WTC11 (cell line): ENCODE data around the gene CENPX. TPM values are rescaled to one million over a fixed set of nuclear protein-coding genes. Genes with fewer than 3 reads are reported as not detected.
A peak's percentile ranks its signal among the peaks of the same experiment; 100 is the strongest.

Source experiments
- ATAC-seq: fragments of 200-7000 bp; cut with Tn5 transposase; 2 replicates; pipeline ENCODE4 v1.10.0; 2021; ENCODE audit warnings: mild to moderate bottlenecking, moderate library complexity
- CTCF ChIA-PET: fragments of 300-600 bp; sonication (Branson Sonifier 250); formaldehyde crosslinking; loops from one replicate; lab custom pipeline; 2021; ENCODE audit warnings: antibody characterized with exemption; lab: Charles Lee
- POLR2A ChIA-PET: fragments of 350-600 bp; sonication (Branson Sonifier 250); formaldehyde crosslinking; loops from one replicate; lab custom pipeline; 2021; ENCODE audit warnings: antibody characterized with exemption; lab: Charles Lee
- DNase-seq: peaks from one replicate; pipeline ENCODE4 v3.0.0; 2021; ENCODE audit warnings: low spot score
- H3K27ac Mint-ChIP-seq: 2 replicates; pipeline ENCODE4 v1.8.0; 2021; ENCODE audit warnings: mixed read lengths
- H3K27me3 Mint-ChIP-seq: 2 replicates; pipeline ENCODE4 v1.8.0; 2021; ENCODE audit warnings: low read depth, mild to moderate bottlenecking, moderate library complexity, mixed read lengths
- H3K36me3 Mint-ChIP-seq: 2 replicates; pipeline ENCODE4 v1.8.0; 2021; ENCODE audit warnings: mixed read lengths
- H3K4me1 Mint-ChIP-seq: 2 replicates; pipeline ENCODE4 v1.8.0; 2022; ENCODE audit warnings: mixed read lengths
- H3K4me3 Mint-ChIP-seq: 2 replicates; pipeline ENCODE4 v1.8.0; 2021; ENCODE audit warnings: mild to moderate bottlenecking, moderate library complexity, mixed read lengths
- H3K9me3 Mint-ChIP-seq: 2 replicates; pipeline ENCODE4 v1.8.0; 2021; ENCODE audit warnings: mixed read lengths
- CREB1 ChIP-seq: sonication (generic); formaldehyde crosslinking; IDR thresholded peaks from 2 replicates; pipeline ENCODE4 v1.8.0; 2023; ENCODE audit warnings: mild to moderate bottlenecking, missing genetic modification reagents
- ETV6 ChIP-seq: sonication (generic); formaldehyde crosslinking; IDR thresholded peaks from 2 replicates; pipeline ENCODE4 v1.8.1; 2022; ENCODE audit warnings: mild to moderate bottlenecking, missing genetic modification reagents
- FOXP1 ChIP-seq: sonication (generic); formaldehyde crosslinking; IDR thresholded peaks from 2 replicates; pipeline ENCODE4 v1.8.0; 2022; ENCODE audit warnings: missing genetic modification reagents, mild to moderate bottlenecking, moderate library complexity, borderline replicate concordance
- GABPB1 ChIP-seq: sonication (generic); formaldehyde crosslinking; IDR thresholded peaks from 2 replicates; pipeline ENCODE4 v1.8.1; 2023; ENCODE audit warnings: mild to moderate bottlenecking, missing genetic modification reagents
- MXD4 ChIP-seq: fragments of 250-450 bp; sonication (Bioruptor Pico); IDR thresholded peaks from 2 replicates; pipeline ENCODE4 v1.8.0; 2021; ENCODE audit warnings: mild to moderate bottlenecking, moderate library complexity, borderline replicate concordance
- NFE2L1 ChIP-seq: sonication (generic); formaldehyde crosslinking; IDR thresholded peaks from 2 replicates; pipeline ENCODE4 v1.8.1; 2023; ENCODE audit warnings: missing genetic modification reagents
- NFYB ChIP-seq: sonication (generic); formaldehyde crosslinking; conservative IDR thresholded peaks from 2 replicates; pipeline ENCODE4 v1.8.0; 2022; ENCODE audit warnings: low read depth, missing genetic modification reagents
- NR3C1 ChIP-seq: sonication (generic); formaldehyde crosslinking; conservative IDR thresholded peaks from 2 replicates; pipeline ENCODE4 v1.8.1; 2023; ENCODE audit warnings: low read depth, mild to moderate bottlenecking, missing genetic modification reagents
- OVOL2 ChIP-seq: fragments of 250-450 bp; sonication (Bioruptor Pico); IDR thresholded peaks from 2 replicates; pipeline ENCODE4 v1.9.0; 2021; ENCODE audit warnings: mild to moderate bottlenecking, borderline replicate concordance
- RELA ChIP-seq: sonication (generic); formaldehyde crosslinking; IDR thresholded peaks from 2 replicates; pipeline ENCODE4 v1.8.1; 2022; ENCODE audit warnings: missing genetic modification reagents, mild to moderate bottlenecking, borderline replicate concordance
- SMAD3 ChIP-seq: sonication (generic); formaldehyde crosslinking; IDR thresholded peaks from 2 replicates; pipeline ENCODE4 v1.8.0; 2022; ENCODE audit warnings: missing genetic modification reagents, mild to moderate bottlenecking, borderline replicate concordance
- TEAD1 ChIP-seq: sonication (generic); formaldehyde crosslinking; IDR thresholded peaks from 2 replicates; pipeline ENCODE4 v1.8.0; 2022; ENCODE audit warnings: mild to moderate bottlenecking, missing genetic modification reagents
- USF1 ChIP-seq: sonication (generic); formaldehyde crosslinking; IDR thresholded peaks from 2 replicates; pipeline ENCODE4 v1.8.0; 2022; ENCODE audit warnings: mild to moderate bottlenecking, missing genetic modification reagents
- ZNF138 ChIP-seq: sonication (generic); formaldehyde crosslinking; conservative IDR thresholded peaks from 2 replicates; pipeline ENCODE4 v1.8.1; 2022; ENCODE audit warnings: mild to moderate bottlenecking, moderate library complexity, missing genetic modification reagents
- ZNF263 ChIP-seq: sonication (generic); formaldehyde crosslinking; IDR thresholded peaks from 2 replicates; pipeline ENCODE4 v1.8.1; 2022; ENCODE audit warnings: low read depth, mild to moderate bottlenecking, moderate library complexity, missing genetic modification reagents
- ZNF416 ChIP-seq: fragments of 250-450 bp; sonication (Bioruptor Pico); IDR thresholded peaks from 2 replicates; pipeline ENCODE4 v1.9.0; 2021; ENCODE audit warnings: mild to moderate bottlenecking, inconsistent platforms
- ZNF532 ChIP-seq: fragments of 250-450 bp; sonication (Bioruptor Pico); IDR thresholded peaks from 2 replicates; pipeline ENCODE4 v1.9.0; 2021; ENCODE audit warnings: mild to moderate bottlenecking, borderline replicate concordance
- total RNA-seq: library from RNA; stranded (reverse); gene quantifications from 3 replicates; pipeline ENCODE4 v1.2.3, GENCODE V29; 2021
- TF ChIP-seq, protein P1 (sequence below): sonication (generic); formaldehyde crosslinking; conservative IDR thresholded peaks from 2 replicates; pipeline ENCODE4 v1.8.1; 2023; ENCODE audit warnings: mild to moderate bottlenecking, low read depth, missing genetic modification reagents, moderate library complexity
- TF ChIP-seq, protein P2 (sequence below): fragments of 200-600 bp; IDR thresholded peaks from 2 replicates; pipeline ENCODE4 v1.8.0; 2022; ENCODE audit warnings: antibody characterized with exemption
- TF ChIP-seq, protein P3 (sequence below): sonication (generic); formaldehyde crosslinking; IDR thresholded peaks from 2 replicates; pipeline ENCODE4 v1.8.1; 2022; ENCODE audit warnings: mild to moderate bottlenecking, missing genetic modification reagents, moderate library complexity, borderline replicate concordance
- TF ChIP-seq, protein P4 (sequence below): sonication (generic); formaldehyde crosslinking; IDR thresholded peaks from 2 replicates; pipeline ENCODE4 v1.8.1; 2023; ENCODE audit warnings: mild to moderate bottlenecking, missing genetic modification reagents

Gene CENPX
- total RNA-seq, 1 experiment from 2014 or later, result 121 TPM

DNA sequence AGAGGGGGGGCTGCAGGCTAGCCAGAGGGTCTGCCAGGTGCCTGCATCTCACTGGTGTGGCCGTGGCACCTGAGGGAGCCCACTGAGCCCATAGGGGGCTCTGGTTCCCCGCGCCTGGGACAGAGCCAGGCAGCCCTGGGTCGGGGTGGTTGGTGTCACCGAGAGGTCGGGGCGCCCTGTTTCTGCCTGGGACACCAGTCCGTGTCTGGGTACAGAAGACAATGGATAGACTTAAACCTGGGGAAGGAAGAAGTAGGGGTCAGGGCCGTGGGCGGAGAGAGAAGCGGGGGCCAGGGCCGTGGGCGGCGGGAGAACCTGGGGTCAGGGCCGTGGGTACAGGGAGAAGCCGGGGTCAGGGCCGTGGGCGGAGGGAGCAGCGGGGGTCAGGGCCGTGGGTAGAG is 25.9 kb upstream of the CENPX start (continued):
- no peak for TF ChIP-seq USF1 (CRISPR knock-in tag)
- TF ChIP-seq ZNF138 (CRISPR knock-in tag), result no peak
- TF ChIP-seq, protein P1, sequence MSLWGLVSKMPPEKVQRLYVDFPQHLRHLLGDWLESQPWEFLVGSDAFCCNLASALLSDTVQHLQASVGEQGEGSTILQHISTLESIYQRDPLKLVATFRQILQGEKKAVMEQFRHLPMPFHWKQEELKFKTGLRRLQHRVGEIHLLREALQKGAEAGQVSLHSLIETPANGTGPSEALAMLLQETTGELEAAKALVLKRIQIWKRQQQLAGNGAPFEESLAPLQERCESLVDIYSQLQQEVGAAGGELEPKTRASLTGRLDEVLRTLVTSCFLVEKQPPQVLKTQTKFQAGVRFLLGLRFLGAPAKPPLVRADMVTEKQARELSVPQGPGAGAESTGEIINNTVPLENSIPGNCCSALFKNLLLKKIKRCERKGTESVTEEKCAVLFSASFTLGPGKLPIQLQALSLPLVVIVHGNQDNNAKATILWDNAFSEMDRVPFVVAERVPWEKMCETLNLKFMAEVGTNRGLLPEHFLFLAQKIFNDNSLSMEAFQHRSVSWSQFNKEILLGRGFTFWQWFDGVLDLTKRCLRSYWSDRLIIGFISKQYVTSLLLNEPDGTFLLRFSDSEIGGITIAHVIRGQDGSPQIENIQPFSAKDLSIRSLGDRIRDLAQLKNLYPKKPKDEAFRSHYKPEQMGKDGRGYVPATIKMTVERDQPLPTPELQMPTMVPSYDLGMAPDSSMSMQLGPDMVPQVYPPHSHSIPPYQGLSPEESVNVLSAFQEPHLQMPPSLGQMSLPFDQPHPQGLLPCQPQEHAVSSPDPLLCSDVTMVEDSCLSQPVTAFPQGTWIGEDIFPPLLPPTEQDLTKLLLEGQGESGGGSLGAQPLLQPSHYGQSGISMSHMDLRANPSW (CRISPR knock-in tag), result no peak
- no peak for TF ChIP-seq SMAD3

DNA sequence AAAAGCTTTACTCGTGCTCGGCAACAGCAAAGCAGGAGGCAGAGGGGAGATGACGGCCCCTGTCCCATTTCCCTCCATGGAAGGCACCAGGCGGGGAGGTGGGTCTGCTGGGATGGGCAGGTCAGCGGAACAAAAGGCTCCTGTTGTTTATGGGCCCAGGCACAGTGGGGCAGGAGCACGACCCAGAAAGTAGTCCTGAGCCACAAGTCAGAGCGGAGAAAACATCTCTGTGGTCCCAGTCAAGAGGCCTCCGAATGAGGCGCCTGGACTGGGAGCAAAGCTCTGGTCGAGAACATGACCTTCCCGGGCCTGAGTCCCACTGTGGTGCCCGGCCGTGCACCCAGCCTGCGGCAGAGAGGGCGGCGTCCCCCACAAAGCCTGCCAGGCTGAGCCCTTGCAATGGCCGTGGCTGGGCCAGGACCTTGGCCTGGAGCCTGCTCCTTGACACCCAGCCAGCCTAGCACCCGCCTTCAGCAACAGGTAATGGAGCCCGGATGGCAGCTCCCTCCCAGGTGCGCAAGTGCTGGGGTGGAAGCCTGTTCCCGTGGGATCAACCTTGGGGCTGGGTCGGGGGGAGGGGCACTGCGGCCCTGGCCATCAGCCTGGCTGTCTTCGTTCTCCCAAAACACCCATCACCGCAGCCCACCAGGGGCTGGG is 25.4 kb upstream of the CENPX start:
- Mint-ChIP-seq H3K4me1 (peaks cover 11% of the 10 kb centered on the region), H3K4me3 (no peak overlapping the region), H3K27me3 (no peaks in the 10 kb centered on the region), H3K9me3 (no peaks in the 10 kb centered on the region), H3K36me3 (peaks cover 10% of the 10 kb centered on the region), H3K27ac (peak overlapping the region; percentile 57; the same call in 1 of the 2 replicates)
- POLR2A ChIA-PET, result no interaction called here
- CTCF ChIA-PET, result interaction anchor here (1.2 to 1.3 kb wide), 2 partner anchors 10 to 17 kb away, joined by 3 to 8 read pairs; partner anchors contain the start of gene DCXR
- no peak for DNase-seq
- no peak for ATAC-seq
- TF ChIP-seq FOXP1 (CRISPR knock-in tag) (no peak), ZNF532 (no peak), ETV6 (CRISPR knock-in tag) (no peak), NFE2L1 (no peak), GABPB1 (CRISPR knock-in tag) (no peak), RELA (no peak)
- TF ChIP-seq, protein P2, sequence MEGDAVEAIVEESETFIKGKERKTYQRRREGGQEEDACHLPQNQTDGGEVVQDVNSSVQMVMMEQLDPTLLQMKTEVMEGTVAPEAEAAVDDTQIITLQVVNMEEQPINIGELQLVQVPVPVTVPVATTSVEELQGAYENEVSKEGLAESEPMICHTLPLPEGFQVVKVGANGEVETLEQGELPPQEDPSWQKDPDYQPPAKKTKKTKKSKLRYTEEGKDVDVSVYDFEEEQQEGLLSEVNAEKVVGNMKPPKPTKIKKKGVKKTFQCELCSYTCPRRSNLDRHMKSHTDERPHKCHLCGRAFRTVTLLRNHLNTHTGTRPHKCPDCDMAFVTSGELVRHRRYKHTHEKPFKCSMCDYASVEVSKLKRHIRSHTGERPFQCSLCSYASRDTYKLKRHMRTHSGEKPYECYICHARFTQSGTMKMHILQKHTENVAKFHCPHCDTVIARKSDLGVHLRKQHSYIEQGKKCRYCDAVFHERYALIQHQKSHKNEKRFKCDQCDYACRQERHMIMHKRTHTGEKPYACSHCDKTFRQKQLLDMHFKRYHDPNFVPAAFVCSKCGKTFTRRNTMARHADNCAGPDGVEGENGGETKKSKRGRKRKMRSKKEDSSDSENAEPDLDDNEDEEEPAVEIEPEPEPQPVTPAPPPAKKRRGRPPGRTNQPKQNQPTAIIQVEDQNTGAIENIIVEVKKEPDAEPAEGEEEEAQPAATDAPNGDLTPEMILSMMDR, result no peak

GRCh38 chr17:82047379-82047778 is 24.7 kb upstream of the CENPX start:
- DNase-seq, result no peak
- Mint-ChIP-seq H3K4me1 (peaks cover 16% of the 10 kb centered on the region), H3K9me3 (no peaks in the 10 kb centered on the region), H3K36me3 (peaks cover 10% of the 10 kb centered on the region), H3K4me3 (no peak overlapping the region), H3K27ac (peak overlapping the region; percentile 57; the same call in 1 of the 2 replicates), H3K27me3 (no peaks in the 10 kb centered on the region; the same call in 1 of the 2 replicates)
- no peak for ATAC-seq
- CTCF ChIA-PET, result interaction anchor here (1.2 to 1.3 kb wide), 2 partner anchors 10 to 17 kb away, joined by 3 to 8 read pairs; partner anchors contain the start of gene DCXR
- POLR2A ChIA-PET, result no interaction called here
- TF ChIP-seq ZNF263 (CRISPR knock-in tag), result no peak
- no peak for TF ChIP-seq NR3C1 (CRISPR knock-in tag)
- TF ChIP-seq, protein P3, sequence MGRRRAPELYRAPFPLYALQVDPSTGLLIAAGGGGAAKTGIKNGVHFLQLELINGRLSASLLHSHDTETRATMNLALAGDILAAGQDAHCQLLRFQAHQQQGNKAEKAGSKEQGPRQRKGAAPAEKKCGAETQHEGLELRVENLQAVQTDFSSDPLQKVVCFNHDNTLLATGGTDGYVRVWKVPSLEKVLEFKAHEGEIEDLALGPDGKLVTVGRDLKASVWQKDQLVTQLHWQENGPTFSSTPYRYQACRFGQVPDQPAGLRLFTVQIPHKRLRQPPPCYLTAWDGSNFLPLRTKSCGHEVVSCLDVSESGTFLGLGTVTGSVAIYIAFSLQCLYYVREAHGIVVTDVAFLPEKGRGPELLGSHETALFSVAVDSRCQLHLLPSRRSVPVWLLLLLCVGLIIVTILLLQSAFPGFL (CRISPR knock-in tag), result no peak
- no peak for TF ChIP-seq ZNF416 (CRISPR knock-in tag)
- TF ChIP-seq CREB1 (CRISPR knock-in tag), result no peak
- no peak for TF ChIP-seq MXD4
- TF ChIP-seq, protein P4, sequence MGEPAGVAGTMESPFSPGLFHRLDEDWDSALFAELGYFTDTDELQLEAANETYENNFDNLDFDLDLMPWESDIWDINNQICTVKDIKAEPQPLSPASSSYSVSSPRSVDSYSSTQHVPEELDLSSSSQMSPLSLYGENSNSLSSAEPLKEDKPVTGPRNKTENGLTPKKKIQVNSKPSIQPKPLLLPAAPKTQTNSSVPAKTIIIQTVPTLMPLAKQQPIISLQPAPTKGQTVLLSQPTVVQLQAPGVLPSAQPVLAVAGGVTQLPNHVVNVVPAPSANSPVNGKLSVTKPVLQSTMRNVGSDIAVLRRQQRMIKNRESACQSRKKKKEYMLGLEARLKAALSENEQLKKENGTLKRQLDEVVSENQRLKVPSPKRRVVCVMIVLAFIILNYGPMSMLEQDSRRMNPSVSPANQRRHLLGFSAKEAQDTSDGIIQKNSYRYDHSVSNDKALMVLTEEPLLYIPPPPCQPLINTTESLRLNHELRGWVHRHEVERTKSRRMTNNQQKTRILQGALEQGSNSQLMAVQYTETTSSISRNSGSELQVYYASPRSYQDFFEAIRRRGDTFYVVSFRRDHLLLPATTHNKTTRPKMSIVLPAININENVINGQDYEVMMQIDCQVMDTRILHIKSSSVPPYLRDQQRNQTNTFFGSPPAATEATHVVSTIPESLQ (CRISPR knock-in tag), result no peak
- TF ChIP-seq OVOL2 (CRISPR knock-in tag), result no peak
- TF ChIP-seq NFYB (CRISPR knock-in tag), result no peak
- TF ChIP-seq GABPB1 (CRISPR knock-in tag), result no peak
- no peak for TF ChIP-seq TEAD1 (CRISPR knock-in tag)
